ENCODE results near the gene PPARA. TPM values are rescaled to one million over a fixed set of nuclear protein-coding genes. Genes with fewer than 3 reads are reported as not detected.

PPARA gene
- total and polyA plus RNA-seq, 2 of the 4 experiments (the other 2 are of a cell fraction), result 3.1 to 7.0 TPM

DNA sequence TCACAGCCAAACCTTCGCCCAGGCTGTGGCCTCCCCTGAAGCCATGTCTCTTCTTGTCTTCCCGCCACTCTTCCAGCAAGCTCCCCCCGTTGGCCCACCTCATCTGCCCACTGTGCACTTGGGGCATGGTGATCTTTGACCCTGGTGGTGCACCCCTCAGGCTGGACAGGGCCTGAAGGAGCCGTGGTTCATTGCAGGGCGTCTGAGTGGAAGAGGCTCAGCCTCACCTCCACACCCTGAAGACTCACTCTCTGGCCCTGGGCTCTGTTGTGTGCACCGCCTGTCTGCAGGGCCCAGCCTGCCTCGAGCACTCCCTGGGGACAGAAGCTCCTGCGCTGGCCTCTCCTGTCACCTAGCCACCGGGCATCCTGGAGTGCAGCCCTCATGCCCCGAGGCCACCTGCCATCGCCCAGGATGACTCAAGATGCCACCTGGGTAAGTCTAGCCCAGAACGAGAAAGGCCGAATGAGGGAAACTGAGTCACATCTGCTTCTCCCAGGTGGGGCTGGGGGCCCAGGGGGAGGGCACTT is 40.8 kb upstream of the PPARA start:
- intact Hi-C loops (cut with micrococcal nuclease) (no loop called here), dilution Hi-C loops (cut with HindIII; ENCODE audit: low sequenced_read_pairs, unreplicated experiment) (no loop called here), in situ Hi-C loops (cut with MboI; ENCODE audit: low sequenced_read_pairs) (no loop called here)
- H4K8ac ChIP-seq (ENCODE audit: low read depth in 2 of 2, low read length in 2 of 2), result no peak overlapping the region
- ChIA-PET POLR2A (ENCODE audit: unreplicated experiment) (no interaction called here), CTCF (interaction anchor here (0.9 kb wide), 1 partner anchor 104 kb away, joined by 3 read pairs; no protein-coding TSS in a partner anchor)
- ATAC-seq (ENCODE audit: low read depth), result no peak
- no peak overlapping the region for H2BK20ac ChIP-seq (ENCODE audit: low read depth, low read length)
- peak overlapping the region; percentile 89 for H2AK9ac ChIP-seq (replicated peaks; ENCODE audit: low read depth, low read length, poor library complexity)
- no peak overlapping the region for H4K5ac ChIP-seq (ENCODE audit: low read depth, low read length)
- no peak overlapping the region for H4K91ac ChIP-seq (ENCODE audit: insufficient read depth, low read depth, low read length)
- H3K9me1 ChIP-seq (ENCODE audit: insufficient read depth, low read length), result peaks cover 5% of the 10 kb centered on the region; the same call in 1 of the 2 replicates
- no peaks in the 10 kb centered on the region for H3K27me3 ChIP-seq (ENCODE audit: control insufficient read depth, insufficient read depth, low read length)
- 0 out of 2 replicates have a peak overlapping the region, but pooled peaks have one; percentile 39 for H2AK5ac ChIP-seq (ENCODE audit: low read depth, low read length)
- H3K4me2 ChIP-seq (ENCODE audit: low read depth, low read length), result no peak overlapping the region
- peak overlapping the region; percentile 58 for H2AFZ ChIP-seq (replicated peaks; ENCODE audit: low read length, poor library complexity)
- peaks cover 40% of the 10 kb centered on the region for H3K4me1 ChIP-seq (ENCODE audit: control insufficient read depth, insufficient read depth, low read length)
- 86% methylated on average over 12 of the region's 13 CpGs; no CpG with 5 or more reads in 1 of the 2 experiments for WGBS, 2 experiments (ENCODE audit: extremely low coverage in 2 of 2, insufficient read length in 1 of 2)
- peaks cover 19 to 63% of the 10 kb centered on the region in 2 experiments for H3K79me1 ChIP-seq (ENCODE audit: low read depth in 1 of 2, low read length in 2 of 2)
- peaks cover 72% of the 10 kb centered on the region for H3K36me3 ChIP-seq (ENCODE audit: control insufficient read depth, insufficient read depth, low read length)
- DNase-seq, result no peak
- no peak overlapping the region for H3K4me3 ChIP-seq (ENCODE audit: insufficient read depth, low read depth, low read length)
- no peak for TF ChIP-seq RAD21 (IDR thresholded peaks at IDR 0.05; ENCODE audit: low read length)
- TF ChIP-seq, protein P1, sequence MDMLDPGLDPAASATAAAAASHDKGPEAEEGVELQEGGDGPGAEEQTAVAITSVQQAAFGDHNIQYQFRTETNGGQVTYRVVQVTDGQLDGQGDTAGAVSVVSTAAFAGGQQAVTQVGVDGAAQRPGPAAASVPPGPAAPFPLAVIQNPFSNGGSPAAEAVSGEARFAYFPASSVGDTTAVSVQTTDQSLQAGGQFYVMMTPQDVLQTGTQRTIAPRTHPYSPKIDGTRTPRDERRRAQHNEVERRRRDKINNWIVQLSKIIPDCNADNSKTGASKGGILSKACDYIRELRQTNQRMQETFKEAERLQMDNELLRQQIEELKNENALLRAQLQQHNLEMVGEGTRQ (IDR thresholded peaks at IDR 0.05; ENCODE audit: low read depth, low read length), result no peak
- TF ChIP-seq FOS (IDR thresholded peaks at IDR 0.05; ENCODE audit: low read depth, low read length), result no peak
- TF ChIP-seq, protein P2, sequence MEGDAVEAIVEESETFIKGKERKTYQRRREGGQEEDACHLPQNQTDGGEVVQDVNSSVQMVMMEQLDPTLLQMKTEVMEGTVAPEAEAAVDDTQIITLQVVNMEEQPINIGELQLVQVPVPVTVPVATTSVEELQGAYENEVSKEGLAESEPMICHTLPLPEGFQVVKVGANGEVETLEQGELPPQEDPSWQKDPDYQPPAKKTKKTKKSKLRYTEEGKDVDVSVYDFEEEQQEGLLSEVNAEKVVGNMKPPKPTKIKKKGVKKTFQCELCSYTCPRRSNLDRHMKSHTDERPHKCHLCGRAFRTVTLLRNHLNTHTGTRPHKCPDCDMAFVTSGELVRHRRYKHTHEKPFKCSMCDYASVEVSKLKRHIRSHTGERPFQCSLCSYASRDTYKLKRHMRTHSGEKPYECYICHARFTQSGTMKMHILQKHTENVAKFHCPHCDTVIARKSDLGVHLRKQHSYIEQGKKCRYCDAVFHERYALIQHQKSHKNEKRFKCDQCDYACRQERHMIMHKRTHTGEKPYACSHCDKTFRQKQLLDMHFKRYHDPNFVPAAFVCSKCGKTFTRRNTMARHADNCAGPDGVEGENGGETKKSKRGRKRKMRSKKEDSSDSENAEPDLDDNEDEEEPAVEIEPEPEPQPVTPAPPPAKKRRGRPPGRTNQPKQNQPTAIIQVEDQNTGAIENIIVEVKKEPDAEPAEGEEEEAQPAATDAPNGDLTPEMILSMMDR (conservative IDR thresholded peaks at IDR 0.05; ENCODE audit: low read depth, low read length), result no peak
- no peak overlapping the region for H2BK120ac ChIP-seq (ENCODE audit: low read depth, low read length)
- H3K9ac ChIP-seq (ENCODE audit: low read depth, low read length), result no peak overlapping the region
- H2BK15ac ChIP-seq (ENCODE audit: low read depth, low read length), result no peak overlapping the region
- BruUV-seq (replicated peaks), result no TSS peak
- no peak overlapping the region for H3K56ac ChIP-seq (ENCODE audit: extremely low read depth, insufficient read depth, low read length)
- H3K4ac ChIP-seq (ENCODE audit: low read depth, low read length), result no peak overlapping the region
- no peak overlapping the region for H3K14ac ChIP-seq (replicated peaks; ENCODE audit: low read depth, low read length)
- no peak overlapping the region for H3K23ac ChIP-seq (ENCODE audit: low read depth, low read length)
- H3K9me3 ChIP-seq (ENCODE audit: control insufficient read depth, insufficient read depth, low read length), result no peaks in the 10 kb centered on the region
- peaks cover 50% of the 10 kb centered on the region for H4K20me1 ChIP-seq (ENCODE audit: insufficient read depth, low read length)
- H3K18ac ChIP-seq (ENCODE audit: low read depth, low read length), result no peak overlapping the region
- H3K27ac ChIP-seq (ENCODE audit: insufficient read depth, low read length), result no peak overlapping the region
- no peak overlapping the region for H2BK5ac ChIP-seq (ENCODE audit: low read depth, low read length, poor library complexity, severe bottlenecking)

Measured in IMR-90 (cell line).